Measurements from ENCODE around the gene CYP26C1.

GRCh38 chr10:93074597-93075368, 14.2 kb downstream of the CYP26C1 start:
- TF ChIP-seq CTCF (IDR thresholded peaks at IDR 0.05) (no peak), POLR2AphosphoS5 (IDR thresholded peaks at IDR 0.05) (no peak), POLR2A (IDR thresholded peaks at IDR 0.05) (no peak)
